K562 (cell line): Measurements from ENCODE around the gene TMA7B. TPM values are rescaled to one million over a fixed set of nuclear protein-coding genes. Genes with fewer than 3 reads are reported as not detected.
A peak's percentile ranks its signal among the peaks of the same experiment; 100 is the strongest.

Source experiments
- ATF1 ChIP-seq, 2 experiments: fragments of 450-650 bp in 1 of 2; IDR thresholded peaks; 2 replicates each; pipeline ENCODE4 v1.6.1; 2016; ENCODE audit warnings: missing compliant biosample characterization in 1 of 2, missing genetic modification characterization in 1 of 2
- GTF2B ChIP-seq: IDR thresholded peaks from 2 replicates; pipeline ENCODE4 v1.6.1; 2011; ENCODE audit not compliant: insufficient read length; ENCODE audit errors: extremely low read depth
- HBP1 ChIP-seq: fragments of 450-650 bp; formaldehyde crosslinking; IDR thresholded peaks from 2 replicates; pipeline ENCODE4 v1.4.0; 2022; ENCODE audit warnings: missing genetic modification characterization
- HDGF ChIP-seq: fragments of 450-650 bp; IDR thresholded peaks from 2 replicates; pipeline ENCODE4 v1.6.1; 2016
- MAX ChIP-seq: sonication (generic); formaldehyde crosslinking; IDR thresholded peaks from 2 replicates; pipeline ENCODE4 v1.9.0; 2022; ENCODE audit warnings: mild to moderate bottlenecking, missing genetic modification reagents
- MEF2D ChIP-seq: conservative IDR thresholded peaks from 2 replicates; pipeline ENCODE4 v1.6.1; 2016; ENCODE audit warnings: low read depth, missing genetic modification characterization, missing compliant biosample characterization
- NR2F6 ChIP-seq: fragments of 450-650 bp; formaldehyde crosslinking; IDR thresholded peaks from 2 replicates; pipeline ENCODE4 v1.4.0; 2020; ENCODE audit warnings: mild to moderate bottlenecking
- STAT5A ChIP-seq: IDR thresholded peaks from 2 replicates; pipeline ENCODE4 v1.6.1; 2012; ENCODE audit warnings: low read length, inconsistent platforms, borderline replicate concordance
- TCF3 ChIP-seq: sonication (generic); formaldehyde crosslinking; IDR thresholded peaks from 2 replicates; pipeline ENCODE4 v1.4.0; 2020; ENCODE audit warnings: mild to moderate bottlenecking, missing genetic modification reagents
- U2AF1 ChIP-seq: fragments of 200-400 bp; formaldehyde crosslinking; optimal IDR thresholded peaks from 2 replicates; pipeline ENCODE3; 2017; ENCODE audit warnings: mild to moderate bottlenecking, low read depth, low read length, moderate library complexity
- ZNF121 ChIP-seq: sonication (generic); formaldehyde crosslinking; conservative IDR thresholded peaks from 2 replicates; pipeline ENCODE4 v1.8.0; 2022; ENCODE audit warnings: missing genetic modification reagents
- ZNF263 ChIP-seq: sonication (generic); formaldehyde crosslinking; IDR thresholded peaks from 2 replicates; pipeline ENCODE4 v1.8.0; 2022; ENCODE audit warnings: mild to moderate bottlenecking, missing genetic modification reagents, borderline replicate concordance
- polyA plus RNA-seq, 8 experiments: library from polyadenylated mRNA; depleted of rRNA in 4 of 8; stranded (reverse) in 5 of 8; unstranded in 3 of 8; fragments of >200 nt; fragmentation: Nextera tagmentation in 2 of 8; fragmentation: Illumina TruSeq in 1 of 8; extraction: Ambion mirVana in 2 of 8; extraction: Trizol in 1 of 8; gene quantifications; 2 replicates each; pipeline versions ENCODE4 v1.2.1 to v1.2.3, GENCODE V29; 2011 to 2014; ENCODE audit warnings: inconsistent platforms in 1 of 8, missing spikeins in 1 of 8
- total RNA-seq, 7 experiments: library from RNA; depleted of rRNA in 6 of 7; stranded (reverse); fragments of >200 nt in 6 of 7; fragmentation: Illumina TruSeq in 2 of 7; extraction: Trizol in 2 of 7; gene quantifications; 2 replicates each; pipeline versions ENCODE4 v1.2.1 to v1.2.3, GENCODE V29; 2011 to 2021; ENCODE audit warnings: low replicate concordance in 1 of 7
- TF ChIP-seq, protein P1 (sequence below): fragments of 250-450 bp; sonication (Bioruptor Pico); IDR thresholded peaks from 2 replicates; pipeline ENCODE4 v1.4.0; 2020; ENCODE audit warnings: mild to moderate bottlenecking, moderate library complexity, borderline replicate concordance
- TF ChIP-seq, protein P2 (sequence below), 2 experiments: fragments of 450-650 bp; formaldehyde crosslinking in 1 of 2; IDR thresholded peaks; 2 replicates each; pipeline versions ENCODE4 v1.4.0 to v1.6.1; 2014 to 2020; ENCODE audit warnings: mild to moderate bottlenecking in 2 of 2, borderline replicate concordance in 1 of 2, low read depth in 1 of 2

The TMA7B gene
- total and polyA plus RNA-seq, 9 of the 15 experiments (the other 6 are each of a cell fraction or from before 2014, with no cell fraction given) = 5.6 to 14.2 (median 11.8) TPM

DNA sequence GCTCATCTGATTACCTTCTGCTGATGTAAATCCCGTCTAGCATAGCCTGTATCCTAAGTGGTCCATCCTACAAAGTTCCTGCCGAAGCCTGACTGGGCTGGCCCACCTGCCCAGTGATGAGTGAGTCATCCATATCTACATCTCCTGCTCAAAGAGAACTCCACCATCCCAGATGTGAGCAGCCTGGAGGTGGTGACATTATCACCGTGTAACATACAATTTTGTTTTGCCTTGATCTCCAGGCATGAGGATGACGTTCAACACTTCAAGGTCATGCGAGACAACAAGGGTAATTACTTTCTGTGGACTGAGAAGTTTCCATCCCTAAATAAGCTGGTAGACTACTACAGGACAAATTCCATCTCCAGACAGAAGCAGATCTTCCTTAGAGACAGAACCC is 5.6 kb downstream of the TMA7B start (continued):
- TF ChIP-seq, protein P1, sequence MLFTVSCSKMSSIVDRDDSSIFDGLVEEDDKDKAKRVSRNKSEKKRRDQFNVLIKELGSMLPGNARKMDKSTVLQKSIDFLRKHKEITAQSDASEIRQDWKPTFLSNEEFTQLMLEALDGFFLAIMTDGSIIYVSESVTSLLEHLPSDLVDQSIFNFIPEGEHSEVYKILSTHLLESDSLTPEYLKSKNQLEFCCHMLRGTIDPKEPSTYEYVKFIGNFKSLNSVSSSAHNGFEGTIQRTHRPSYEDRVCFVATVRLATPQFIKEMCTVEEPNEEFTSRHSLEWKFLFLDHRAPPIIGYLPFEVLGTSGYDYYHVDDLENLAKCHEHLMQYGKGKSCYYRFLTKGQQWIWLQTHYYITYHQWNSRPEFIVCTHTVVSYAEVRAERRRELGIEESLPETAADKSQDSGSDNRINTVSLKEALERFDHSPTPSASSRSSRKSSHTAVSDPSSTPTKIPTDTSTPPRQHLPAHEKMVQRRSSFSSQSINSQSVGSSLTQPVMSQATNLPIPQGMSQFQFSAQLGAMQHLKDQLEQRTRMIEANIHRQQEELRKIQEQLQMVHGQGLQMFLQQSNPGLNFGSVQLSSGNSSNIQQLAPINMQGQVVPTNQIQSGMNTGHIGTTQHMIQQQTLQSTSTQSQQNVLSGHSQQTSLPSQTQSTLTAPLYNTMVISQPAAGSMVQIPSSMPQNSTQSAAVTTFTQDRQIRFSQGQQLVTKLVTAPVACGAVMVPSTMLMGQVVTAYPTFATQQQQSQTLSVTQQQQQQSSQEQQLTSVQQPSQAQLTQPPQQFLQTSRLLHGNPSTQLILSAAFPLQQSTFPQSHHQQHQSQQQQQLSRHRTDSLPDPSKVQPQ (CRISPR knock-in tag) = no peak
- TF ChIP-seq MAX (CRISPR knock-in tag) (no peak), ATF1 (CRISPR knock-in tag; IDR thresholded peaks at IDR 0.05) (no peak), ATF1 (tag; IDR thresholded peaks at IDR 0.05) (peak; percentile 47), TCF3 (CRISPR knock-in tag) (peak; percentile 87), HDGF (no peak), ZNF121 (no peak), HBP1 (CRISPR knock-in tag) (no peak), MEF2D (no peak), NR2F6 (no peak), GTF2B (no peak), U2AF1 (no peak), ZNF263 (no peak), STAT5A (peak; percentile 59)
- TF ChIP-seq, protein P2, sequence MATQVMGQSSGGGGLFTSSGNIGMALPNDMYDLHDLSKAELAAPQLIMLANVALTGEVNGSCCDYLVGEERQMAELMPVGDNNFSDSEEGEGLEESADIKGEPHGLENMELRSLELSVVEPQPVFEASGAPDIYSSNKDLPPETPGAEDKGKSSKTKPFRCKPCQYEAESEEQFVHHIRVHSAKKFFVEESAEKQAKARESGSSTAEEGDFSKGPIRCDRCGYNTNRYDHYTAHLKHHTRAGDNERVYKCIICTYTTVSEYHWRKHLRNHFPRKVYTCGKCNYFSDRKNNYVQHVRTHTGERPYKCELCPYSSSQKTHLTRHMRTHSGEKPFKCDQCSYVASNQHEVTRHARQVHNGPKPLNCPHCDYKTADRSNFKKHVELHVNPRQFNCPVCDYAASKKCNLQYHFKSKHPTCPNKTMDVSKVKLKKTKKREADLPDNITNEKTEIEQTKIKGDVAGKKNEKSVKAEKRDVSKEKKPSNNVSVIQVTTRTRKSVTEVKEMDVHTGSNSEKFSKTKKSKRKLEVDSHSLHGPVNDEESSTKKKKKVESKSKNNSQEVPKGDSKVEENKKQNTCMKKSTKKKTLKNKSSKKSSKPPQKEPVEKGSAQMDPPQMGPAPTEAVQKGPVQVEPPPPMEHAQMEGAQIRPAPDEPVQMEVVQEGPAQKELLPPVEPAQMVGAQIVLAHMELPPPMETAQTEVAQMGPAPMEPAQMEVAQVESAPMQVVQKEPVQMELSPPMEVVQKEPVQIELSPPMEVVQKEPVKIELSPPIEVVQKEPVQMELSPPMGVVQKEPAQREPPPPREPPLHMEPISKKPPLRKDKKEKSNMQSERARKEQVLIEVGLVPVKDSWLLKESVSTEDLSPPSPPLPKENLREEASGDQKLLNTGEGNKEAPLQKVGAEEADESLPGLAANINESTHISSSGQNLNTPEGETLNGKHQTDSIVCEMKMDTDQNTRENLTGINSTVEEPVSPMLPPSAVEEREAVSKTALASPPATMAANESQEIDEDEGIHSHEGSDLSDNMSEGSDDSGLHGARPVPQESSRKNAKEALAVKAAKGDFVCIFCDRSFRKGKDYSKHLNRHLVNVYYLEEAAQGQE (IDR thresholded peaks at IDR 0.05; ENCODE audit: borderline replicate concordance) = peak; percentile 72
- TF ChIP-seq, protein P2 (CRISPR knock-in tag; IDR thresholded peaks at IDR 0.05; ENCODE audit: low read depth) = no peak
